HepG2 (cell line): ENCODE results near the gene PTPRQ. TPM values are rescaled to one million over a fixed set of nuclear protein-coding genes. Genes with fewer than 3 reads are reported as not detected.

Experiments used
- ATAC-seq: fragments of 200-7000 bp; cut with Tn5 transposase; 3 replicates; pipeline ENCODE4 v1.9.1; 2020; ENCODE audit warnings: mild to moderate bottlenecking, moderate library complexity
- BruUV-seq: library from RNA; stranded (reverse); fragments of 400-500 nt; replicated peaks from 2 replicates; lab custom pipeline; 2021; lab: Mats Ljungman, UMichigan
- CTCF ChIA-PET: fragments of 300-600 bp; formaldehyde crosslinking; extraction: SDS; loops from one replicate; lab custom pipeline; 2021; ENCODE audit warnings: low total read pairs, inconsistent platforms, low intra/inter-chr PET ratio; lab: Yijun Ruan, JAX
- POLR2A ChIA-PET: fragments of 350-600 bp; sonication (Branson Sonifier 250); formaldehyde crosslinking; loops from one replicate; lab custom pipeline; 2020; ENCODE audit warnings: antibody characterized with exemption, inconsistent platforms; lab: Yijun Ruan, JAX
- DNase-seq: peaks from one replicate; pipeline ENCODE4 v3.0.0-alpha.2; 2015; ENCODE audit warnings: low spot score
- FAIRE-seq: peaks from 3 replicates; lab custom pipeline; 2011; peaks lifted over from hg19 to GRCh38; lab: Jason Lieb, UNC
- H2AFZ ChIP-seq: one replicate; pipeline ENCODE4 v1.6.1; 2011; ENCODE audit warnings: low read length, inconsistent platforms
- H3K27ac ChIP-seq: fragments of 300-600 bp; 3 replicates; pipeline ENCODE4 v1.8.0; 2011; ENCODE audit warnings: mixed run types, mild to moderate bottlenecking, mixed read lengths, low read length, inconsistent platforms; ENCODE audit not compliant: insufficient read depth; ENCODE audit errors: extremely low read length
- H3K27me3 ChIP-seq, 2 experiments: fragments of 200-600 bp in 1 of 2; 2 replicates in 1 of 2; 3 replicates in 1 of 2; pipeline versions ENCODE4 v1.6.0 to v1.8.0; 2011; ENCODE audit warnings: low read length in 2 of 2, mild to moderate bottlenecking in 2 of 2, moderate library complexity in 2 of 2, inconsistent platforms in 1 of 2; ENCODE audit not compliant: insufficient read depth in 2 of 2, control insufficient read depth in 1 of 2
- H3K36me3 ChIP-seq, 2 experiments: fragments of 200-600 bp in 1 of 2; replicated peaks in 1 of 2; 2 replicates in 1 of 2; 3 replicates in 1 of 2; pipeline versions ENCODE4 v1.5.1 to v1.8.0; 2011; ENCODE audit warnings: low read length in 2 of 2, inconsistent platforms in 1 of 2; ENCODE audit not compliant: insufficient read depth in 2 of 2, control insufficient read depth in 1 of 2
- H3K4me1 ChIP-seq: 2 replicates; pipeline ENCODE4 v1.5.1; 2012; ENCODE audit warnings: low read length, inconsistent platforms; ENCODE audit not compliant: insufficient read depth
- H3K4me2 ChIP-seq: 2 replicates; pipeline ENCODE4 v1.6.0; 2011; ENCODE audit warnings: low read depth, low read length, inconsistent platforms
- H3K4me3 ChIP-seq, 3 experiments: fragments of 200-600 bp in 1 of 3; sonication (generic), shearing (Covaris generic) in 1 of 3; replicated peaks in 1 of 3; 2 replicates each; pipeline ENCODE4 v1.5.1; 2011 to 2016; ENCODE audit warnings: low read length in 3 of 3, inconsistent platforms in 2 of 3, low read depth in 2 of 3, mild to moderate bottlenecking in 2 of 3, control low read depth in 1 of 3, mixed read lengths in 1 of 3; ENCODE audit not compliant: insufficient read depth in 1 of 3
- H3K79me2 ChIP-seq: one replicate; pipeline ENCODE4 v1.6.1; 2011; ENCODE audit warnings: low read length, inconsistent platforms; ENCODE audit not compliant: insufficient read depth
- H3K9ac ChIP-seq: 2 replicates; pipeline ENCODE4 v1.6.0; 2011; ENCODE audit warnings: mild to moderate bottlenecking, low read depth, low read length, inconsistent platforms; ENCODE audit not compliant: insufficient read depth
- H3K9me3 ChIP-seq: 2 replicates; pipeline ENCODE4 v1.5.1; 2012; ENCODE audit warnings: mild to moderate bottlenecking, low read length
- H4K20me1 ChIP-seq: 2 replicates; pipeline ENCODE4 v1.6.0; 2011; ENCODE audit warnings: inconsistent platforms, mild to moderate bottlenecking, low read length, moderate library complexity; ENCODE audit not compliant: insufficient read depth
- AKNA ChIP-seq: sonication (generic); formaldehyde crosslinking; IDR thresholded peaks from 2 replicates; pipeline ENCODE4 v1.4.0; 2020; ENCODE audit warnings: missing genetic modification reagents, borderline replicate concordance
- CC2D1A ChIP-seq: sonication (generic); formaldehyde crosslinking; IDR thresholded peaks from 2 replicates; pipeline ENCODE4 v1.8.1; 2023; ENCODE audit warnings: mild to moderate bottlenecking, missing genetic modification reagents
- DNMT1 ChIP-seq: sonication (generic); formaldehyde crosslinking; IDR thresholded peaks from 2 replicates; pipeline ENCODE4 v1.5.1; 2020; ENCODE audit warnings: mild to moderate bottlenecking, missing genetic modification reagents
- GLI4 ChIP-seq: sonication (generic); formaldehyde crosslinking; IDR thresholded peaks from 2 replicates; pipeline ENCODE4 v1.5.1; 2020; ENCODE audit warnings: missing genetic modification reagents, mild to moderate bottlenecking, moderate library complexity, borderline replicate concordance
- JDP2 ChIP-seq: sonication (generic); formaldehyde crosslinking; IDR thresholded peaks from 2 replicates; pipeline ENCODE4 v1.8.1; 2022; ENCODE audit warnings: missing genetic modification reagents, borderline replicate concordance
- KLF6 ChIP-seq: IDR thresholded peaks from 2 replicates; pipeline ENCODE4 v1.8.0; 2016; ENCODE audit warnings: missing biosample characterization, missing genetic modification reagents
- RAD21 ChIP-seq: fragments of 450-650 bp; formaldehyde crosslinking; IDR thresholded peaks from 2 replicates; pipeline ENCODE4 v1.5.0; 2020; ENCODE audit warnings: mild to moderate bottlenecking
- SP140L ChIP-seq: sonication (generic); formaldehyde crosslinking; IDR thresholded peaks from 2 replicates; pipeline ENCODE4 v1.4.0; 2020; ENCODE audit warnings: missing genetic modification reagents, borderline replicate concordance
- TBX3 ChIP-seq: fragments of 450-650 bp; IDR thresholded peaks from 2 replicates; pipeline ENCODE4 v1.6.1; 2017; ENCODE audit warnings: antibody characterized with exemption, mild to moderate bottlenecking, inconsistent platforms, borderline replicate concordance
- ZEB1 ChIP-seq: IDR thresholded peaks from 2 replicates; pipeline ENCODE4 v1.6.1; 2012; ENCODE audit warnings: mild to moderate bottlenecking, low read depth, inconsistent platforms; ENCODE audit not compliant: insufficient replicate concordance
- ZFX ChIP-seq: sonication (generic); formaldehyde crosslinking; IDR thresholded peaks from 2 replicates; pipeline ENCODE4 v1.4.0; 2020; ENCODE audit warnings: mild to moderate bottlenecking, low read depth, missing genetic modification reagents, moderate library complexity
- ZNF263 ChIP-seq: sonication (generic); formaldehyde crosslinking; IDR thresholded peaks from 2 replicates; pipeline ENCODE4 v1.4.0; 2020; ENCODE audit warnings: missing genetic modification reagents
- ZNF577 ChIP-seq: sonication (generic); formaldehyde crosslinking; IDR thresholded peaks from 2 replicates; pipeline ENCODE4 v1.4.0; 2020; ENCODE audit warnings: mild to moderate bottlenecking, low read depth, missing genetic modification reagents, borderline replicate concordance
- ZNF678 ChIP-seq: sonication (generic); formaldehyde crosslinking; IDR thresholded peaks from 2 replicates; pipeline ENCODE4 v1.4.0; 2020; ENCODE audit warnings: mild to moderate bottlenecking, missing genetic modification reagents
- WGBS: methylation state at CpG from one replicate; pipeline ENCODE4 v1.1.6; 2017; ENCODE audit warnings: low lambda C conversion rate; 5-methylcytosine and 5-hydroxymethylcytosine counted together
- in situ Hi-C: cut with HindIII; loops from 2 replicates; pipeline ENCODE4 v1.10.0; 2017; ENCODE audit warnings: low pct_unique_long_range_greater_than_20kb; ENCODE audit not compliant: extremely low pct_ligation_motif_present
- intact Hi-C: fragments of 100-400 bp; cut with micrococcal nuclease; formaldehyde crosslinking; loops from one replicate; pipeline ENCODE4 v1.10.0; 2022; ENCODE audit not compliant: unreplicated experiment
- polyA plus RNA-seq, 8 experiments: library from polyadenylated mRNA; depleted of rRNA in 3 of 8; stranded (reverse) in 7 of 8; unstranded in 1 of 8; fragments of >200 nt; fragmentation: Illumina TruSeq in 4 of 8; extraction: Trizol in 4 of 8; gene quantifications; 2 replicates each; pipeline versions ENCODE4 v1.2.1 to v1.2.3, GENCODE V29; 2011 to 2016; ENCODE audit warnings: low read depth in 4 of 8, missing spikeins in 1 of 8, mixed read lengths in 1 of 8; ENCODE audit not compliant: insufficient read depth in 1 of 8
- total RNA-seq, 5 experiments: library from RNA; depleted of rRNA; stranded (reverse); fragments of >200 nt; fragmentation: Illumina TruSeq; extraction: Trizol; gene quantifications; 2 replicates each; pipeline ENCODE4 v1.2.3, GENCODE V29; 2016; ENCODE audit warnings: low read depth in 1 of 5
- TF ChIP-seq, protein P1 (sequence below): sonication (generic); formaldehyde crosslinking; IDR thresholded peaks from 2 replicates; pipeline ENCODE4 v1.9.0; 2022; ENCODE audit warnings: low read depth, missing genetic modification reagents
- TF ChIP-seq, protein P2 (sequence below): sonication (generic); formaldehyde crosslinking; IDR thresholded peaks from 2 replicates; pipeline ENCODE4 v1.5.0; 2020; ENCODE audit warnings: missing genetic modification reagents, mild to moderate bottlenecking, borderline replicate concordance
- TF ChIP-seq, protein P3 (sequence below): IDR thresholded peaks from 2 replicates; pipeline ENCODE4 v1.6.1; 2016; ENCODE audit warnings: low read depth

Gene PTPRQ
- total and polyA plus RNA-seq, 2 of the 13 experiments (the other 11 are each of a cell fraction or from before 2014, with no cell fraction given): not detected

DNA sequence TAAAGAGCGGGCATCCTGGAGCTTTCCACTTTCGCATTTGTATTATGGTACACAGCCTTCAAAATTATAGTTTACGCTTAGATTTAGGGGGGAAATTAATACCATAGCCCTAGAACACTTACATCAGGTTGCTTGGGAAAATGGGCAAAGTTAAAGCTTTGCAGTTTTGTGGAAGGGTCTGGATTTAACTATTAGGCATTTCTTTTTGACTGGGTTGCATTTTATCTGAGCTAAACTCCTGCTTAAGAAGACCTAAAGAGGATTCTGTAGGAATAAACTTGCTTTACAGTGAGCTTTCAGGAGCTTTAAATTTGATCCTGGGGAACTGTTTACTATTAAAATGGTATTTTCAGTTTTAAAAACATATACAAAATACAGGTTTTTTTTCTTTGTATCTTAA, 42.8 kb upstream of the PTPRQ start:
- in situ Hi-C loops (loop anchor here (10.0 kb wide), 1 partner anchor 344 kb away; no protein-coding TSS in a partner anchor), intact Hi-C loops (no loop called here)
- WGBS: 51% methylated on average over 3 of the region's 3 CpGs
- TF ChIP-seq KLF6 (CRISPR knock-in tag) (no peak), ZNF678 (CRISPR knock-in tag) (no peak), GLI4 (CRISPR knock-in tag) (no peak), ZFX (no peak), ZEB1 (no peak), AKNA (CRISPR knock-in tag) (no peak), CC2D1A (CRISPR knock-in tag) (no peak), DNMT1 (CRISPR knock-in tag) (no peak), TBX3 (no peak), JDP2 (CRISPR knock-in tag) (no peak), ZNF577 (CRISPR knock-in tag) (no peak), SP140L (no peak), RAD21 (CRISPR knock-in tag) (no peak), ZNF263 (CRISPR knock-in tag) (no peak)
- TF ChIP-seq, protein P1, sequence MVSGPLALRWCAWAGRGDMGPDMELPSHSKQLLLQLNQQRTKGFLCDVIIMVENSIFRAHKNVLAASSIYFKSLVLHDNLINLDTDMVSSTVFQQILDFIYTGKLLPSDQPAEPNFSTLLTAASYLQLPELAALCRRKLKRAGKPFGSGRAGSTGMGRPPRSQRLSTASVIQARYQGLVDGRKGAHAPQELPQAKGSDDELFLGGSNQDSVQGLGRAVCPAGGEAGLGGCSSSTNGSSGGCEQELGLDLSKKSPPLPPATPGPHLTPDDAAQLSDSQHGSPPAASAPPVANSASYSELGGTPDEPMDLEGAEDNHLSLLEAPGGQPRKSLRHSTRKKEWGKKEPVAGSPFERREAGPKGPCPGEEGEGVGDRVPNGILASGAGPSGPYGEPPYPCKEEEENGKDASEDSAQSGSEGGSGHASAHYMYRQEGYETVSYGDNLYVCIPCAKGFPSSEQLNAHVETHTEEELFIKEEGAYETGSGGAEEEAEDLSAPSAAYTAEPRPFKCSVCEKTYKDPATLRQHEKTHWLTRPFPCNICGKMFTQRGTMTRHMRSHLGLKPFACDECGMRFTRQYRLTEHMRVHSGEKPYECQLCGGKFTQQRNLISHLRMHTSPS (CRISPR knock-in tag): no peak
- TF ChIP-seq, protein P2, sequence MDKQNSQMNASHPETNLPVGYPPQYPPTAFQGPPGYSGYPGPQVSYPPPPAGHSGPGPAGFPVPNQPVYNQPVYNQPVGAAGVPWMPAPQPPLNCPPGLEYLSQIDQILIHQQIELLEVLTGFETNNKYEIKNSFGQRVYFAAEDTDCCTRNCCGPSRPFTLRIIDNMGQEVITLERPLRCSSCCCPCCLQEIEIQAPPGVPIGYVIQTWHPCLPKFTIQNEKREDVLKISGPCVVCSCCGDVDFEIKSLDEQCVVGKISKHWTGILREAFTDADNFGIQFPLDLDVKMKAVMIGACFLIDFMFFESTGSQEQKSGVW (CRISPR knock-in tag): no peak
- TF ChIP-seq, protein P3, sequence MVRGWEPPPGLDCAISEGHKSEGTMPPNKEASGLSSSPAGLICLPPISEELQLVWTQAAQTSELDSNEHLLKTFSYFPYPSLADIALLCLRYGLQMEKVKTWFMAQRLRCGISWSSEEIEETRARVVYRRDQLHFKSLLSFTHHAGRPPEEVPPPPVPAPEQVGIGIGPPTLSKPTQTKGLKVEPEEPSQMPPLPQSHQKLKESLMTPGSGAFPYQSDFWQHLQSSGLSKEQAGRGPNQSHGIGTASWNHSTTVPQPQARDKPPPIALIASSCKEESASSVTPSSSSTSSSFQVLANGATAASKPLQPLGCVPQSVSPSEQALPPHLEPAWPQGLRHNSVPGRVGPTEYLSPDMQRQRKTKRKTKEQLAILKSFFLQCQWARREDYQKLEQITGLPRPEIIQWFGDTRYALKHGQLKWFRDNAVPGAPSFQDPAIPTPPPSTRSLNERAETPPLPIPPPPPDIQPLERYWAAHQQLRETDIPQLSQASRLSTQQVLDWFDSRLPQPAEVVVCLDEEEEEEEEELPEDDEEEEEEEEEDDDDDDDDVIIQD (CRISPR knock-in tag): no peak
- no peak overlapping the region for H3K27ac ChIP-seq
- no peaks in the 10 kb centered on the region for H3K4me1 ChIP-seq
- ChIA-PET POLR2A (no interaction called here), CTCF (no interaction called here)
- no peaks in the 10 kb centered on the region for H3K36me3 ChIP-seq
- BruUV-seq: no TSS peak
- H3K4me3 ChIP-seq: no peak overlapping the region
- H2AFZ ChIP-seq: no peak overlapping the region
- H3K4me2 ChIP-seq: no peak overlapping the region
- H3K9ac ChIP-seq: no peak overlapping the region
- ATAC-seq (no peak), FAIRE-seq (no peak), DNase-seq (no peak)
- H3K9me3 ChIP-seq: no peaks in the 10 kb centered on the region
- no peaks in the 10 kb centered on the region for H3K79me2 ChIP-seq
- H3K27me3 ChIP-seq: no peaks in the 10 kb centered on the region; a peak in 1 of 5 replicates
- no peaks in the 10 kb centered on the region for H4K20me1 ChIP-seq
